ENCODE data around the gene GTF2H1. TPM values are rescaled to one million over a fixed set of nuclear protein-coding genes. Genes with fewer than 3 reads are reported as not detected.
A peak's percentile ranks its signal among the peaks of the same experiment; 100 is the strongest.

The GTF2H1 gene
- total RNA-seq, 1 experiment from 2014 or later = 83.4 TPM

GRCh38 chr11:18282626-18283025 lies 39.7 kb upstream of the GTF2H1 start:
- CTCF ChIA-PET = interaction anchor here (0.8 to 2.2 kb wide), 2 partner anchors 39 to 167 kb away, joined by 3 to 5 read pairs; no protein-coding TSS in a partner anchor
- no peak for DNase-seq (ENCODE audit: unreplicated experiment)
- no TSS peak for BruUV-seq (replicated peaks)
- Mint-ChIP-seq H3K4me1 (ENCODE audit: insufficient read depth, unreplicated experiment) (no peaks in the 10 kb centered on the region), H3K9me3 (ENCODE audit: unreplicated experiment) (no peaks in the 10 kb centered on the region), H3K4me3 (ENCODE audit: unreplicated experiment) (no peak overlapping the region), H3K36me3 (ENCODE audit: insufficient read depth, unreplicated experiment) (peaks cover 97% of the 10 kb centered on the region), H3K27ac (ENCODE audit: low read depth, unreplicated experiment) (peak overlapping the region; percentile 54), H3K27me3 (ENCODE audit: insufficient read depth, unreplicated experiment) (no peaks in the 10 kb centered on the region)
- intact Hi-C loops (cut with micrococcal nuclease) = no loop called here
- POLR2A ChIA-PET = interaction anchor here (1.3 kb wide), 1 partner anchor 41 kb away, joined by 4 read pairs; no protein-coding TSS in a partner anchor
- TF ChIP-seq CTCF (IDR thresholded peaks at IDR 0.05; ENCODE audit: unreplicated experiment) = no peak

GRCh38 chr11:18285841-18286240 lies 36.5 kb upstream of the GTF2H1 start:
- TF ChIP-seq CTCF (IDR thresholded peaks at IDR 0.05; ENCODE audit: unreplicated experiment) = no peak
- ChIA-PET CTCF (interaction anchor here (0.7 to 1.7 kb wide), 2 partner anchors 42 to 1044 kb away, joined by 3 to 7 read pairs; no protein-coding TSS in a partner anchor), POLR2A (interaction anchor here (1.9 kb wide), 1 partner anchor 108 kb away, joined by 7 read pairs; the partner anchor contains the start of gene LDHA)
- Mint-ChIP-seq H3K27me3 (ENCODE audit: insufficient read depth, unreplicated experiment) (no peaks in the 10 kb centered on the region), H3K4me3 (ENCODE audit: unreplicated experiment) (no peak overlapping the region), H3K9me3 (ENCODE audit: unreplicated experiment) (no peaks in the 10 kb centered on the region), H3K4me1 (ENCODE audit: insufficient read depth, unreplicated experiment) (no peaks in the 10 kb centered on the region), H3K27ac (ENCODE audit: low read depth, unreplicated experiment) (no peak overlapping the region), H3K36me3 (ENCODE audit: insufficient read depth, unreplicated experiment) (peaks cover 90% of the 10 kb centered on the region)
- intact Hi-C loops (cut with micrococcal nuclease) = no loop called here
- BruUV-seq (replicated peaks) = no TSS peak
- DNase-seq (ENCODE audit: unreplicated experiment) = no peak

- intact Hi-C loops (cut with micrococcal nuclease) = no loop called here
- no TSS peak for BruUV-seq (replicated peaks)
- peaks cover 88% of the 10 kb centered on the region for H3K36me3 Mint-ChIP-seq (ENCODE audit: insufficient read depth, unreplicated experiment)
- no peak overlapping the region for H3K27ac Mint-ChIP-seq (ENCODE audit: low read depth, unreplicated experiment)
- H3K4me3 Mint-ChIP-seq (ENCODE audit: unreplicated experiment) = no peak overlapping the region
- no peaks in the 10 kb centered on the region for H3K4me1 Mint-ChIP-seq (ENCODE audit: insufficient read depth, unreplicated experiment)
- no peaks in the 10 kb centered on the region for H3K9me3 Mint-ChIP-seq (ENCODE audit: unreplicated experiment)
- no peak for TF ChIP-seq CTCF (IDR thresholded peaks at IDR 0.05; ENCODE audit: unreplicated experiment)
- no peaks in the 10 kb centered on the region for H3K27me3 Mint-ChIP-seq (ENCODE audit: insufficient read depth, unreplicated experiment)
- ChIA-PET POLR2A (interaction anchor here (0.6 to 2.4 kb wide), 5 partner anchors 8 to 141 kb away, joined by 3 to 7 read pairs (median 4); no protein-coding TSS in a partner anchor), CTCF (interaction anchor here (0.6 to 1.0 kb wide), 4 partner anchors 45 to 216 kb away, joined by 3 to 4 read pairs (median 4); no protein-coding TSS in a partner anchor)
- no peak for DNase-seq (ENCODE audit: unreplicated experiment)
Measured at GRCh38 chr11:18288911-18289310, 33.5 kb upstream of the GTF2H1 start.

- Mint-ChIP-seq H3K27ac (ENCODE audit: low read depth, unreplicated experiment) (no peak overlapping the region), H3K36me3 (ENCODE audit: insufficient read depth, unreplicated experiment) (peaks cover 98% of the 10 kb centered on the region), H3K4me3 (ENCODE audit: unreplicated experiment) (no peak overlapping the region), H3K4me1 (ENCODE audit: insufficient read depth, unreplicated experiment) (no peaks in the 10 kb centered on the region), H3K27me3 (ENCODE audit: insufficient read depth, unreplicated experiment) (no peaks in the 10 kb centered on the region), H3K9me3 (ENCODE audit: unreplicated experiment) (no peaks in the 10 kb centered on the region)
- ChIA-PET POLR2A (interaction anchor here (0.6 to 0.8 kb wide), 2 partner anchors 27 to 101 kb away, joined by 3 read pairs; no protein-coding TSS in a partner anchor), CTCF (interaction anchor here (1.3 kb wide), 1 partner anchor 51 kb away, joined by 5 read pairs; no protein-coding TSS in a partner anchor)
- no peak for TF ChIP-seq CTCF (IDR thresholded peaks at IDR 0.05; ENCODE audit: unreplicated experiment)
- DNase-seq (ENCODE audit: unreplicated experiment) = no peak
- intact Hi-C loops (cut with micrococcal nuclease) = no loop called here
- no TSS peak for BruUV-seq (replicated peaks)
Measured at GRCh38 chr11:18294862-18295261, 27.5 kb upstream of the GTF2H1 start.
